Measurements from ENCODE around the gene MAPKAPK2. TPM values are rescaled to one million over a fixed set of nuclear protein-coding genes. Genes with fewer than 3 reads are reported as not detected.

MAPKAPK2 gene
- total RNA-seq, 4 donors from 2014 or later = 49.6 to 92.4 (median 59.6) TPM

DNA sequence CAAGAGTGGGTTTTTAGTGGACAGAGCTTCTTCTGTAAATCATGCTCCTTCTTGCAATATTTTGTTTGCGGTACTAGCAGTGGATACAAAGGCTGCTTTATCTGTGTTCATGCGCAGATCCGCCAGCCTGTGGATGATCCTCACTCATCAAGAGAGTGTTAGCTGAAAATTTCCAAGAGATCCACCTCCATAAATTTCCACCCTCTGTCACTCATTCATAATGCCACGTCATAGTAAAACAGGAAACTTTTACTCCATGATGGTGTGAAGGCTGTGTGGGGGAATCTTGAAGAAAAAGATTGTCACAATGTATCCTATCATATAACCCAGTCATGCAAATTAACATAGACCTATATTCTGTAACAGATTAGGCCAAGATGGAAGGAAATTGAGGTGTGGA is 4.4 kb upstream of the MAPKAPK2 start:
- H3K4me3 ChIP-seq = no peak overlapping the region
- no peak for TF ChIP-seq POLR2A (IDR thresholded peaks at IDR 0.05)
- TF ChIP-seq, protein P1, sequence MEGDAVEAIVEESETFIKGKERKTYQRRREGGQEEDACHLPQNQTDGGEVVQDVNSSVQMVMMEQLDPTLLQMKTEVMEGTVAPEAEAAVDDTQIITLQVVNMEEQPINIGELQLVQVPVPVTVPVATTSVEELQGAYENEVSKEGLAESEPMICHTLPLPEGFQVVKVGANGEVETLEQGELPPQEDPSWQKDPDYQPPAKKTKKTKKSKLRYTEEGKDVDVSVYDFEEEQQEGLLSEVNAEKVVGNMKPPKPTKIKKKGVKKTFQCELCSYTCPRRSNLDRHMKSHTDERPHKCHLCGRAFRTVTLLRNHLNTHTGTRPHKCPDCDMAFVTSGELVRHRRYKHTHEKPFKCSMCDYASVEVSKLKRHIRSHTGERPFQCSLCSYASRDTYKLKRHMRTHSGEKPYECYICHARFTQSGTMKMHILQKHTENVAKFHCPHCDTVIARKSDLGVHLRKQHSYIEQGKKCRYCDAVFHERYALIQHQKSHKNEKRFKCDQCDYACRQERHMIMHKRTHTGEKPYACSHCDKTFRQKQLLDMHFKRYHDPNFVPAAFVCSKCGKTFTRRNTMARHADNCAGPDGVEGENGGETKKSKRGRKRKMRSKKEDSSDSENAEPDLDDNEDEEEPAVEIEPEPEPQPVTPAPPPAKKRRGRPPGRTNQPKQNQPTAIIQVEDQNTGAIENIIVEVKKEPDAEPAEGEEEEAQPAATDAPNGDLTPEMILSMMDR (IDR thresholded peaks at IDR 0.05) = no peak
- H3K27ac ChIP-seq = peak overlapping the region in 1 of 4 donors; percentile 66

DNA sequence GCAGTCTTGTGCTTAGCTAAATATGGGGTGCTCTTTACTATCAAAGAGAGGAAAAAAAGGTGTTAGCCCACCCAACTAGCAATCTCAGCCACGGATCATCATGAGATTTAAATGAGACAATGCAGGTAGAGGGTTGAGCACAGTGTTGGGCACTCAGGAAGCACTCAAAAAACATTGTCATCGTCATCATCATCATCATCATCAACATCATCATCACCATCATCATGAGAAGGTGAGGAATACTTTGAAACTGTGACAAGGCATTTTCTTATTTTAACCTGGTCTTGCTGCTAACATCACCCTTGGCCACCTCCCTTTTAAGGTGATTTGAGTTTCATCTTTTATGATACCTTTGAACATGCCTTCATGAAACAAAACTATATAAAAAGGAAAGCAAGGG is 3.3 kb upstream of the MAPKAPK2 start:
- no peak for DNase-seq
- Histone ChIP-seq H3K27ac (no peak overlapping the region), H3K4me1 (peaks cover 0 to 19% (median 4%) of the 10 kb centered on the region in 4 donors)

More for the DNA sequence above, 4.4 kb upstream of the MAPKAPK2 start:
- H3K36me3 ChIP-seq = no peaks in the 10 kb centered on the region
- no peaks in the 10 kb centered on the region for H3K27me3 ChIP-seq
- no peaks in the 10 kb centered on the region for H3K9me3 ChIP-seq
- no peak for DNase-seq
- H3K4me1 ChIP-seq = peaks cover 0 to 22% (median 4%) of the 10 kb centered on the region in 4 donors

DNA sequence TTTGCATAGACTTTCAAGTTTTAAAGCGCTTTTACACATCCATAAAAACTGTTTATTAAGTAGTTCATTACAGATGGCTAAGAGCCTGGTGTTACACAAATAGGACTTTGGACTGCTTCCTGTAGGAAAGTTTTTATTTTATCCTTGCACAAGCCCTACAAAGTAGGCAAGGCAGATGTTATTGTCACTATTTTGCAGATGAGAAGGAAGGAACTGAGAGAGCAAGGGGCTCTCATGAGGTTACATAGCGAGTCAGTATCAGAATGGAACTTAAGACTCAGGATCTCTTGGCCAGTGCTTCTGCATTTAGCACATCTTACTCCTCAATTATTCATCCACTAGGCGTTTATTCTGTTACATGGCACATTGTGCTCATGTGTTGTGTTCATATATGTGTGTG is 2.6 kb upstream of the MAPKAPK2 start:
- Histone ChIP-seq H3K9me3 (no peaks in the 10 kb centered on the region), H3K36me3 (no peaks in the 10 kb centered on the region), H3K27ac (peak overlapping the region in 2 of 4 donors; percentile 2 to 22), H3K4me1 (peaks cover 0 to 25% (median 7%) of the 10 kb centered on the region in 4 donors), H3K4me3 (no peak overlapping the region), H3K27me3 (no peaks in the 10 kb centered on the region)
- TF ChIP-seq POLR2A (IDR thresholded peaks at IDR 0.05) = no peak
- TF ChIP-seq, protein P1 (IDR thresholded peaks at IDR 0.05) = no peak
- DNase-seq = no peak

More for the DNA sequence above, 3.3 kb upstream of the MAPKAPK2 start:
- TF ChIP-seq, protein P1 (IDR thresholded peaks at IDR 0.05) = no peak
- TF ChIP-seq POLR2A (IDR thresholded peaks at IDR 0.05) = no peak
- H3K4me3 ChIP-seq = no peak overlapping the region
- H3K27me3 ChIP-seq = no peaks in the 10 kb centered on the region
- no peaks in the 10 kb centered on the region for H3K9me3 ChIP-seq
- no peaks in the 10 kb centered on the region for H3K36me3 ChIP-seq

DNA sequence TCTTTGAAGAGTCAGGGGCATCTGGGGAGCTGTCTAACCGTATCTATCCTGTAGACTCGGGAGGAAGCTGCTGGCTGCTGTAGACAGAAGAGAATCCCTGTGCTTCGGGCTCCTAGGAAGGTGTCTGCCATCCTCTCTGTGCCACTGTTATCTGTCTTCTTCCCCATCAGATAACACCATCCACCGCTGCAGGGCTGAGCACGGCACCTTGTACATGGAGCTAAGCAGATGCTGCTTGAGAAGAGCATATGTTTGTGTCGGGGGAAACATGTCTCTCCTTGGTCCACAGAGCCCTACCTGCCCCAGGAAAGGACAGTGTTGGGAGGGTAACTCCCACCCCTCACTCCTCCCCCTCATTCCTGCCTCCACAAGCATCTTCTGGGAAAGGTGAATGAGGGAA is 1.4 kb upstream of the MAPKAPK2 start:
- TF ChIP-seq, protein P1 (IDR thresholded peaks at IDR 0.05) = no peak
- TF ChIP-seq POLR2A (IDR thresholded peaks at IDR 0.05) = no peak
- no peak overlapping the region for H3K4me3 ChIP-seq
- peaks cover 0 to 37% (median 12%) of the 10 kb centered on the region in 4 donors for H3K4me1 ChIP-seq
- H3K36me3 ChIP-seq = no peaks in the 10 kb centered on the region
- no peaks in the 10 kb centered on the region for H3K27me3 ChIP-seq
- DNase-seq = no peak
- peak overlapping the region in 1 of 4 donors; percentile 25 for H3K27ac ChIP-seq
- no peaks in the 10 kb centered on the region for H3K9me3 ChIP-seq

DNA sequence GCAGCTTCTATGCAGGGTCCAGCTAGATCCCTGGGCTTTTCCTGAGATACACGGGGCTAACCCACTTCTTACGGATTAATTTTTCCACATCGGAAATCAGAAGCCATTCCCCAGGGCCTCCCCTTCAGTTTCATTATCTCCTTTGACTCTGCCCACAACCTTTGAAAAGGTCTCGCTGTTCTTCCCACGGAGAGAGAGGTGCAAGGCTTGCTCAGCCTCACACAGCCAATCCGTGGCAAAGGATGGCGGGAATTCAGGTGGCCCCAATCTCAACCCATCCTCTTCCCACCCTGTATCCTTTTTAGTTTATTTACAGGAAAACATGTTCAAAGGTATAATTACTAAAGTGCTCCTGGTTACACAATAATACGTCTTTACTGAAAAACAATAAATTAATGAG is 702 bp upstream of the MAPKAPK2 start:
- H3K4me1 ChIP-seq = peaks cover 0 to 44% (median 11%) of the 10 kb centered on the region in 4 donors
- peak overlapping the region in 2 of 4 donors; percentile 85 to 94 for H3K4me3 ChIP-seq
- no peaks in the 10 kb centered on the region for H3K36me3 ChIP-seq
- no peaks in the 10 kb centered on the region for H3K9me3 ChIP-seq
- no peak for TF ChIP-seq POLR2A (IDR thresholded peaks at IDR 0.05)
- TF ChIP-seq, protein P1 (IDR thresholded peaks at IDR 0.05) = no peak
- H3K27ac ChIP-seq = peak overlapping the region in 2 of 4 donors; percentile 96 to 97
- H3K27me3 ChIP-seq = no peaks in the 10 kb centered on the region
- DNase-seq = no peak
